RWPE2 (cell line): ENCODE data around the gene BUB1.
"Not testable (repeated sequence)": the region's sequence is repeated elsewhere in the genome, so short reads cannot be mapped to it uniquely, and the experiment has no call there.

Experiments
- ATAC-seq: fragments of 200-7000 bp; cut with Tn5 transposase; 3 replicates; pipeline ENCODE4 v1.9.1; 2021; ENCODE audit warnings: low read depth
- DNase-seq: peaks from one replicate; pipeline ENCODE4 v3.0.0-alpha.2; 2020; ENCODE audit warnings: low spot score
- H3K27ac ChIP-seq: fragments of 450-650 bp; 2 replicates; pipeline ENCODE4 v1.5.1; 2017; ENCODE audit warnings: mild to moderate bottlenecking; ENCODE audit not compliant: poor library complexity, severe bottlenecking
- H3K27me3 ChIP-seq: fragments of 250-450 bp; sonication (Bioruptor Pico); 2 replicates; pipeline ENCODE4 v1.5.1; 2021; ENCODE audit warnings: mild to moderate bottlenecking, moderate library complexity; ENCODE audit not compliant: insufficient read depth, poor library complexity, severe bottlenecking
- H3K36me3 ChIP-seq: fragments of 250-450 bp; sonication (Bioruptor Pico); 2 replicates; pipeline ENCODE4 v1.5.1; 2020; ENCODE audit warnings: low read depth, mild to moderate bottlenecking, moderate library complexity
- H3K4me1 ChIP-seq: fragments of 250-450 bp; sonication (Bioruptor Pico); 2 replicates; pipeline ENCODE4 v1.5.1; 2021; ENCODE audit warnings: mild to moderate bottlenecking, moderate library complexity; ENCODE audit not compliant: insufficient read depth, poor library complexity, severe bottlenecking
- H3K4me3 ChIP-seq: fragments of 250-450 bp; sonication (Bioruptor Pico); 2 replicates; pipeline ENCODE4 v1.5.1; 2021; ENCODE audit warnings: mild to moderate bottlenecking, moderate library complexity; ENCODE audit not compliant: severe bottlenecking
- H3K9me3 ChIP-seq: fragments of 250-450 bp; sonication (Bioruptor Pico); 2 replicates; pipeline ENCODE4 v1.5.1; 2021; ENCODE audit warnings: mild to moderate bottlenecking, moderate library complexity; ENCODE audit not compliant: severe bottlenecking
- TF ChIP-seq, protein P1 (sequence below): fragments of 450-650 bp; IDR thresholded peaks from one replicate; pipeline ENCODE4 v1.5.1; 2017; ENCODE audit warnings: mild to moderate bottlenecking, moderate library complexity; ENCODE audit not compliant: poor library complexity, severe bottlenecking

BUB1 gene

DNA sequence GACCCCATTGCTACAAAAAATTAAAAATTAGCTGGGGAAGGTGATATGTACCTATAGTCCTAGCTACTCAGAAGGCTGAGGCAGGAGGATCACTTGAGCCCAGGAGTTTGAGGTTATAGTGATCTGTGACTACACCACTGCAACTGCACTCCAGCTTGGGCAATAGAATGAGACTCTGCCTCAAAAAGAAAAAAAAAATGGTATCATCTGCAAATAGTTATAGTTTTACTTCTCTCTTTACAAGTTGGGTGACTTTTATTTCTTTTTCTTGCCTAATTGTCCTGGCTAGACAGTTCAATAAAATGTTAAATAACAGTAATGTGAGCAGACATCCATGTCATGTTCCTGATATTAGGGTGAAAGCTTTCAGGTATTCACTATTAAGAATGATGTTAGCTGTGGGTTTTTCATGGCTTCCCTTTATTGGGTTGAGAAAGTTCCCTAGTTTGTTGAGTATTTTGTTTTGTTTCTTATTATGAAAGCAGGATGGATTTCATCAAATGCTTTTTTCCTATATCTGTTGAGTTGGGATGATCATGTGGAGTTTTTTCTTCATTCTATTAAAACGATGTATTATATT, 29.6 kb upstream of the BUB1 start:
- Histone ChIP-seq H3K4me1 (no peaks in the 10 kb centered on the region), H3K4me3 (no peak overlapping the region), H3K9me3 (no peaks in the 10 kb centered on the region), H3K36me3 (no peaks in the 10 kb centered on the region), H3K27ac (no peak overlapping the region), H3K27me3 (peaks cover 59% of the 10 kb centered on the region)
- TF ChIP-seq, protein P1, sequence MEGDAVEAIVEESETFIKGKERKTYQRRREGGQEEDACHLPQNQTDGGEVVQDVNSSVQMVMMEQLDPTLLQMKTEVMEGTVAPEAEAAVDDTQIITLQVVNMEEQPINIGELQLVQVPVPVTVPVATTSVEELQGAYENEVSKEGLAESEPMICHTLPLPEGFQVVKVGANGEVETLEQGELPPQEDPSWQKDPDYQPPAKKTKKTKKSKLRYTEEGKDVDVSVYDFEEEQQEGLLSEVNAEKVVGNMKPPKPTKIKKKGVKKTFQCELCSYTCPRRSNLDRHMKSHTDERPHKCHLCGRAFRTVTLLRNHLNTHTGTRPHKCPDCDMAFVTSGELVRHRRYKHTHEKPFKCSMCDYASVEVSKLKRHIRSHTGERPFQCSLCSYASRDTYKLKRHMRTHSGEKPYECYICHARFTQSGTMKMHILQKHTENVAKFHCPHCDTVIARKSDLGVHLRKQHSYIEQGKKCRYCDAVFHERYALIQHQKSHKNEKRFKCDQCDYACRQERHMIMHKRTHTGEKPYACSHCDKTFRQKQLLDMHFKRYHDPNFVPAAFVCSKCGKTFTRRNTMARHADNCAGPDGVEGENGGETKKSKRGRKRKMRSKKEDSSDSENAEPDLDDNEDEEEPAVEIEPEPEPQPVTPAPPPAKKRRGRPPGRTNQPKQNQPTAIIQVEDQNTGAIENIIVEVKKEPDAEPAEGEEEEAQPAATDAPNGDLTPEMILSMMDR, result no peak
- ATAC-seq (no peak), DNase-seq (no peak)

GRCh38 chr2:110702514-110703380, 24.9 kb upstream of the BUB1 start:
- Histone ChIP-seq H3K4me1 (no peaks in the 10 kb centered on the region), H3K9me3 (no peaks in the 10 kb centered on the region), H3K36me3 (no peaks in the 10 kb centered on the region), H3K27me3 (peaks cover 43% of the 10 kb centered on the region), H3K4me3 (no peak overlapping the region), H3K27ac (no peak overlapping the region)
- no peak for ATAC-seq
- TF ChIP-seq, protein P1, result no peak
- no peak for DNase-seq

GRCh38 chr2:110698253-110698652, 20.4 kb upstream of the BUB1 start:
- not testable (repeated sequence) for H3K27ac ChIP-seq, H3K36me3 ChIP-seq, H3K4me3 ChIP-seq, DNase-seq, ATAC-seq, H3K4me1 ChIP-seq, H3K9me3 ChIP-seq
- H3K27me3 ChIP-seq, result peaks cover 15% of the 10 kb centered on the region

GRCh38 chr2:110695146-110695898, 17.5 kb upstream of the BUB1 start:
- not testable (repeated sequence) for ATAC-seq, H3K4me1 ChIP-seq, H3K27me3 ChIP-seq, DNase-seq, H3K27ac ChIP-seq, H3K36me3 ChIP-seq, H3K9me3 ChIP-seq, H3K4me3 ChIP-seq

GRCh38 chr2:110691612-110692258, 13.9 kb upstream of the BUB1 start:
- no peaks in the 10 kb centered on the region for H3K9me3 ChIP-seq
- no peak for DNase-seq
- H3K4me1 ChIP-seq, result peaks cover 6% of the 10 kb centered on the region
- H3K36me3 ChIP-seq, result no peaks in the 10 kb centered on the region
- TF ChIP-seq, protein P1, result no peak
- no peaks in the 10 kb centered on the region for H3K27me3 ChIP-seq
- no peak overlapping the region for H3K4me3 ChIP-seq
- no peak overlapping the region for H3K27ac ChIP-seq
- ATAC-seq, result no peak
